ENCODE results near the gene ENAH. TPM values are rescaled to one million over a fixed set of nuclear protein-coding genes. Genes with fewer than 3 reads are reported as not detected.

Gene ENAH
- total RNA-seq, 4 donors from 2014 or later = 31.4 to 56.3 (median 45.3) TPM

DNA sequence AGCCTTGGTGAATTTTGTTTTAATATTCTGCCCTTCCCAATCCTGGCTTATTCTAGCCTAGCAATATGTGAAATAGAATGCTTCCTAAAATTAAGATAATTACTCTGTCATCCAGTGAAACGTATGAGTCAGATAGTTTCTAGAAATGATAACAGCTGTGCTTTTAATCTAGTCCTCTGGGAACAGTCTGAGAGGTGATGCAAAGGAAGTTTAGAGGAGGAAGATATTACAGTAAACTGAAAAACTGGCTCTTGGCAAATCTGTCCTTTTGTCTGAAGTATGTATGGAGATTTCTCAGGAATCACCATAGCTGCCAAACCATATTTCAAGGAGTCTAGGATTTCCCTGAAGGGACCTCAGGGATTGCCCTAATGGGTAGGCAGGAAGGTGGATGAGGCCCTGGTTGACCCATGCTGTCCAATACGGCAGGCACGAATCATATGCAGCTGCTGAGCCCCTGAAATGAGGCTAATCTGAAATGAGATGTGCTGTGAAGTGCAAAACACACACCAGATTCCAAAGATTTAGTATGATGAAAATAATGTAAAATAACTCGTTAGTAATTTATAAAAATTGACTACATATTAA is 154.3 kb downstream of the ENAH start:
- 64 to 71% methylated on average over 4 of the region's 4 CpGs for WGBS, 2 donors
- H3K27ac ChIP-seq = no peak overlapping the region
- no peak for TF ChIP-seq EP300 (IDR thresholded peaks at IDR 0.05)
- TF ChIP-seq, protein P1, sequence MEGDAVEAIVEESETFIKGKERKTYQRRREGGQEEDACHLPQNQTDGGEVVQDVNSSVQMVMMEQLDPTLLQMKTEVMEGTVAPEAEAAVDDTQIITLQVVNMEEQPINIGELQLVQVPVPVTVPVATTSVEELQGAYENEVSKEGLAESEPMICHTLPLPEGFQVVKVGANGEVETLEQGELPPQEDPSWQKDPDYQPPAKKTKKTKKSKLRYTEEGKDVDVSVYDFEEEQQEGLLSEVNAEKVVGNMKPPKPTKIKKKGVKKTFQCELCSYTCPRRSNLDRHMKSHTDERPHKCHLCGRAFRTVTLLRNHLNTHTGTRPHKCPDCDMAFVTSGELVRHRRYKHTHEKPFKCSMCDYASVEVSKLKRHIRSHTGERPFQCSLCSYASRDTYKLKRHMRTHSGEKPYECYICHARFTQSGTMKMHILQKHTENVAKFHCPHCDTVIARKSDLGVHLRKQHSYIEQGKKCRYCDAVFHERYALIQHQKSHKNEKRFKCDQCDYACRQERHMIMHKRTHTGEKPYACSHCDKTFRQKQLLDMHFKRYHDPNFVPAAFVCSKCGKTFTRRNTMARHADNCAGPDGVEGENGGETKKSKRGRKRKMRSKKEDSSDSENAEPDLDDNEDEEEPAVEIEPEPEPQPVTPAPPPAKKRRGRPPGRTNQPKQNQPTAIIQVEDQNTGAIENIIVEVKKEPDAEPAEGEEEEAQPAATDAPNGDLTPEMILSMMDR (IDR thresholded peaks at IDR 0.05) = no peak
- TF ChIP-seq POLR2A (IDR thresholded peaks at IDR 0.05) = no peak
- no peaks in the 10 kb centered on the region for H3K27me3 ChIP-seq
- H3K9me3 ChIP-seq = no peaks in the 10 kb centered on the region
- no peak overlapping the region for H3K4me3 ChIP-seq
- no peaks in the 10 kb centered on the region for H3K4me1 ChIP-seq
- no peak for DNase-seq (ENCODE audit: low spot score in 2 of 2)
- peaks cover 0 to 5% (median 0%) of the 10 kb centered on the region in 3 donors for H3K36me3 ChIP-seq

DNA sequence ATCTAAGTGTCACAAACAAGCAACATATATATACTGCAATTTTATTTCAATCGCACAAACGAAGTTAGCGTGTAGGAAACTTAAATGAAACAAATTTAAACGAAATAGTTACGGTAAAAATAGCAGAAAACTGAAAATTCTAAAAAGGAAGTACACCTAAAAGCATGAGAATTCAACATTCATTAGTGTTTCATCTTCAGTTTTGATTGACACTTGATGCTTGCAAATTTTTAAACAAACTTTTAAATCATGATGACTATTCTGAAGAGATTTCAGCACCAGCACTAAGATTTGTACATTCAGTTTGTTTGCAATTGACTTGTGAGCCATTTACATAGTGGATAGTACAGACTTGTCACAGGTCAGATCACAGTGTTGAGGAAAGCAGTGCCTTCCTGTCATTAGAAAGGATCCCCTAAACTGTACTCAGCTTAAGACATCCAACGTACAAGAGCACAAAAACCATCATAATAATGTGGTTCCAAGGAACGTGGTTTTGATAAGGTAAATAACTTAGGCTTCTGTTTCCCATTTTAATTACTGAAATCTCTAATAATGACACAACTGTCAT is 158.0 kb downstream of the ENAH start:
- Histone ChIP-seq H3K27ac (no peak overlapping the region), H3K36me3 (no peaks in the 10 kb centered on the region), H3K9me3 (no peaks in the 10 kb centered on the region), H3K4me3 (no peak overlapping the region), H3K4me1 (no peaks in the 10 kb centered on the region), H3K27me3 (no peaks in the 10 kb centered on the region)
- TF ChIP-seq EP300 (IDR thresholded peaks at IDR 0.05) (no peak), POLR2A (IDR thresholded peaks at IDR 0.05) (no peak)
- TF ChIP-seq, protein P1 (IDR thresholded peaks at IDR 0.05) = no peak
- no peak for DNase-seq (ENCODE audit: low spot score in 2 of 2)
- WGBS, 2 donors = 84 to 85% methylated on average over 7 of the region's 7 CpGs

DNA sequence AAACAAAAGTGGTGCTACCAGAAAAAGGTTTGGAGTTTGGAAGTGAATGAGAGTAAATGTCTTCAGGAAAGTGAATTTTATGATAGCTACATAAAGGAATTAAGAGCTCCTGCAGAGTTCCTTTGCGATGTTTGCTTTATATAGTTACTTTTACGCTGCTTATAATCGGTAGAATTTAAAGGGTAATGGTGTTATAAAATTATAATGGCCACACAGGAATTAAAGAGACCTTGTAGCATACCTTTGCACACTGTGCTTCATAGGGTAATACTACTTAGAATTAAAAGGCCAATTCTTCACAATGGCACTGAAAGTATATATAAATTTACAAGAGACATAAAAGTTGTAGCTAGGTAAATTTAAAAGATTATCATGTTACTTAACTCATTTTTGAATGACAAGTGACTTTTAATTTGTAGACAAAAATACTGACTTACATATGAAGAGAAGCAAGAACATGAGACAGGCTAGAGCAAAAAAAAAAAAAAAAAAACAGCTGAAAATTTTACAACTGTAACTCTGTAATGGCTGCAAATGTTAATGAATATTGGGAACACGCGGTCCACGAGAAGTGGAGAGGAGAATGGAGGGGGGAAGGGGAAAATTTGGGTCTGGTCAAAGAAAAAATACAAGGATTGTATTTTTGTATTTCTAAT is 159.2 kb downstream of the ENAH start:
- Histone ChIP-seq H3K4me3 (no peak overlapping the region), H3K36me3 (no peaks in the 10 kb centered on the region), H3K9me3 (no peaks in the 10 kb centered on the region), H3K27me3 (no peaks in the 10 kb centered on the region), H3K4me1 (no peaks in the 10 kb centered on the region), H3K27ac (no peak overlapping the region)
- 86 to 89% methylated on average over 6 of the region's 6 CpGs for WGBS, 2 donors
- TF ChIP-seq, protein P1 (IDR thresholded peaks at IDR 0.05) = no peak
- no peak for TF ChIP-seq EP300 (IDR thresholded peaks at IDR 0.05)
- no peak for TF ChIP-seq POLR2A (IDR thresholded peaks at IDR 0.05)
- no peak for DNase-seq (ENCODE audit: low spot score in 2 of 2)

DNA sequence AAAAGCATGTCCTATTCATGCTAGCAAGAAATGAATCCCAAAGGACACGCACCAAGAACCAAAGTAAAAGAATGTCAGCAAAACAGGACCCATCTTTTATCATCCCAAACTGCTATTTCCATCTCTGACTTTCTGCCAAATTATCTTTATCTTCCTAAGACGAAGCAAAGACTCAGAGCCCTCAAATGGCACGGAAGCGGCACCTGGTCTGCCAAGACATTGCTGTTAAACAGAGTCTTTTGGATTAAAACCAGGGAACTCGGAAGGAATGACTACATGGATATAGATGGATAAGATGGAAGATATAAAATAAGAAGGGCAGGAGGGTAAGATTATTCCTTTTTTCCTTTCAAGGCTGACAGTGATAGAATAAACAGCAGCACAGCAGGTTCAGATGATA is 164.2 kb downstream of the ENAH start:
- H3K4me1 ChIP-seq = no peaks in the 10 kb centered on the region
- H3K27me3 ChIP-seq = no peaks in the 10 kb centered on the region
- WGBS, 2 donors = 76 to 80% methylated on average over 5 of the region's 5 CpGs
- no peak overlapping the region for H3K4me3 ChIP-seq
- no peaks in the 10 kb centered on the region for H3K36me3 ChIP-seq
- no peaks in the 10 kb centered on the region for H3K9me3 ChIP-seq
- no peak for DNase-seq (ENCODE audit: low spot score in 2 of 2)
- TF ChIP-seq, protein P1 (IDR thresholded peaks at IDR 0.05) = no peak
- TF ChIP-seq EP300 (IDR thresholded peaks at IDR 0.05) (no peak), POLR2A (IDR thresholded peaks at IDR 0.05) (no peak)
- no peak overlapping the region for H3K27ac ChIP-seq

DNA sequence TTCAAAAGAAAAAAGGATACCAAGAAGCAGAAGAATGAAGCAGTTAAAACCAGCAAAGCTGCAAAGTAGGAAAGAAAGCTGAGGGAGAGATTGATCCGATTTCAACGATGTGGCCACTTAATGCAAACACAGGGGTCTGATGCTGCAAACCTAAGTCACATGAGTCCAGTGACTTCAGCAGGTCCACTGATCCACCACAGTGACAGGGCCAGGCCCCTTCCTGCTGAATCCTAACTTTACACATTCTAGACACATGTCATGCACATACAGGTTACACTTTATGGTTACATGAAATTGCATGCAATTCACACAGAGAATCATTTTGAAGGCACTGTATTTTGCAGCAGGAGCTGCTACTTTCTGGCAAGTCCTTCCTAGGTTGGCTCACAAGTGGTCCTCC is 166.1 kb downstream of the ENAH start:
- no peak for DNase-seq (ENCODE audit: low spot score in 2 of 2)

More for the DNA sequence above, 166.1 kb downstream of the ENAH start:
- Histone ChIP-seq H3K36me3 (no peaks in the 10 kb centered on the region), H3K27ac (no peak overlapping the region), H3K9me3 (no peaks in the 10 kb centered on the region), H3K4me3 (no peak overlapping the region), H3K27me3 (no peaks in the 10 kb centered on the region), H3K4me1 (peaks cover 0 to 12% (median 0%) of the 10 kb centered on the region in 4 donors)
- no peak for TF ChIP-seq POLR2A (IDR thresholded peaks at IDR 0.05)
- TF ChIP-seq, protein P1 (IDR thresholded peaks at IDR 0.05) = no peak
- no peak for TF ChIP-seq EP300 (IDR thresholded peaks at IDR 0.05)
- WGBS, 2 donors = 81 to 95% methylated on average over 2 of the region's 2 CpGs
